ENCODE data around the gene PGBD1. TPM values are rescaled to one million over a fixed set of nuclear protein-coding genes. Genes with fewer than 3 reads are reported as not detected.

Gene PGBD1
- total and polyA plus RNA-seq, 2 of the 13 experiments (the other 11 are each of a cell fraction or from before 2014, with no cell fraction given) = 3.6 to 6.9 TPM

DNA sequence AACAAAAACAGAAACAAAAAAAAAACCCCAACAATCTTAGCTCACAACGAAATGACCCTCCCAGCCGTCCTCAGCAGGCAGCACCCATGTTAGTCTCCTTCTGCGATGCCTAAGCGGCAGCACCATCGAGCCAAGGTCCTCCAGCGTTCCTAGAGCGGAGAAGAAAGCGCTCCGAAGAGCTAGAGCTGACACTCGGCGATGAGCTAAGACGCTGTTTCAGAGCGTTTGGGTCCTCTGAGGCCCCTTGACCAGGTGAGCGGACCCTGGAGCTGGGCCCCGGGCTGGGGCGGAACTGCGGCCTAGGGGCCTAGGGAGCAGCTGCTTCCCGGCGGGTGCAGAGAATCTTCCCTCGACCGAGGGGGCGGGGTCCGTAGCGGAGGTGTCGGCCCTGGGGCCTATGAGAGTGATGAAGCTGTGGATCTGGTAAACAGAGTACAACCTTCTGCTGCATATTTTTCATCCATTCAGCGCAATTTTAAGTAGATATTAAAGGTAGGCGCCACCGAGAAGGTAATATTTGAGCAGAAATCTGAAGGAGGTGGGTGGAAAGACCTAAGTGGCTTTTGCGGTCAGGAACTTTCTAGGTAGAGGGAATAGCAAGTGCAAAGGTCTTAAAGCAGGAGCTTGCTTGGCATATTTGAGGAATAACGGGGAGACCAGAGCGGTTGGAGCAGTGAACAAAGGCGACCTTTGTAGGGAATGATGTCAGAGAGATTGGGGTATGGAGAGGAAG is 14.2 kb upstream of the PGBD1 start, which contains the start of gene ZSCAN26 (continued):
- TF ChIP-seq ZBTB38 (CRISPR knock-in tag; IDR thresholded peaks at IDR 0.05) = peak; percentile 69; the same call in 1 of the 2 replicates
- TF ChIP-seq, protein P1, sequence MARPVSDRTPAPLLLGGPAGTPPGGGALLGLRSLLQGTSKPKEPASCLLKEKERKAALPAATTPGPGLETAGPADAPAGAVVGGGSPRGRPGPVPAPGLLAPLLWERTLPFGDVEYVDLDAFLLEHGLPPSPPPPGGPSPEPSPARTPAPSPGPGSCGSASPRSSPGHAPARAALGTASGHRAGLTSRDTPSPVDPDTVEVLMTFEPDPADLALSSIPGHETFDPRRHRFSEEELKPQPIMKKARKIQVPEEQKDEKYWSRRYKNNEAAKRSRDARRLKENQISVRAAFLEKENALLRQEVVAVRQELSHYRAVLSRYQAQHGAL (CRISPR knock-in tag; IDR thresholded peaks at IDR 0.05; ENCODE audit: not compliant biosample characterization) = no peak
- no peak for TF ChIP-seq NFIB (CRISPR knock-in tag; IDR thresholded peaks at IDR 0.05; ENCODE audit: borderline replicate concordance)
- no peak for TF ChIP-seq SSRP1 (CRISPR knock-in tag; IDR thresholded peaks at IDR 0.05)
- TF ChIP-seq ZNF616 (CRISPR knock-in tag; IDR thresholded peaks at IDR 0.05; ENCODE audit: low read depth) = no peak
- TF ChIP-seq U2AF1 (optimal IDR thresholded peaks at IDR 0.05; ENCODE audit: low read depth, low read length) = peak; percentile 97
- TF ChIP-seq SOX6 (IDR thresholded peaks at IDR 0.05) = no peak
- TF ChIP-seq SOX6 (CRISPR knock-in tag; IDR thresholded peaks at IDR 0.05) = peak; percentile 66; the same call in 1 of the 2 replicates
- TF ChIP-seq MAF1 (CRISPR knock-in tag; IDR thresholded peaks at IDR 0.05; ENCODE audit: borderline replicate concordance) = 0 out of 2 replicates have a peak, but pooled peaks have one; percentile 70
- TF ChIP-seq SPEN (CRISPR knock-in tag; IDR thresholded peaks at IDR 0.05; ENCODE audit: low read depth) = peak; percentile 88
- TF ChIP-seq ZNF564 (CRISPR knock-in tag; IDR thresholded peaks at IDR 0.05) = no peak; the same call in 1 of the 2 replicates
- TF ChIP-seq, protein P2, sequence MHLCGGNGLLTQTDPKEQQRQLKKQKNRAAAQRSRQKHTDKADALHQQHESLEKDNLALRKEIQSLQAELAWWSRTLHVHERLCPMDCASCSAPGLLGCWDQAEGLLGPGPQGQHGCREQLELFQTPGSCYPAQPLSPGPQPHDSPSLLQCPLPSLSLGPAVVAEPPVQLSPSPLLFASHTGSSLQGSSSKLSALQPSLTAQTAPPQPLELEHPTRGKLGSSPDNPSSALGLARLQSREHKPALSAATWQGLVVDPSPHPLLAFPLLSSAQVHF (CRISPR knock-in tag; IDR thresholded peaks at IDR 0.05) = no peak
- peak; percentile 92 for TF ChIP-seq MEF2D (CRISPR knock-in tag; IDR thresholded peaks at IDR 0.05)
- no peak for TF ChIP-seq SYNCRIP (IDR thresholded peaks at IDR 0.05; ENCODE audit: insufficient read depth, low read depth, low read length)
- TF ChIP-seq ZSCAN31 (CRISPR knock-in tag; IDR thresholded peaks at IDR 0.05; ENCODE audit: low read depth) = peak; percentile 75
- TF ChIP-seq HES4 (CRISPR knock-in tag; IDR thresholded peaks at IDR 0.05; ENCODE audit: borderline replicate concordance) = 0 out of 2 replicates have a peak, but pooled peaks have one; percentile 59
- peak; percentile 89; the same call in 1 of the 2 replicates for TF ChIP-seq SIN3A (IDR thresholded peaks at IDR 0.05; ENCODE audit: borderline replicate concordance, low read depth, low read length)
- 0 out of 2 replicates have a peak, but pooled peaks have one; percentile 59 for TF ChIP-seq ZNF383 (CRISPR knock-in tag; IDR thresholded peaks at IDR 0.05; ENCODE audit: borderline replicate concordance)
- TF ChIP-seq MIXL1 (CRISPR knock-in tag; IDR thresholded peaks at IDR 0.05) = 0 out of 2 replicates have a peak, but pooled peaks have one; percentile 20
- TF ChIP-seq ZNF530 (CRISPR knock-in tag; IDR thresholded peaks at IDR 0.05; ENCODE audit: low read depth) = no peak
- TF ChIP-seq CBX2 (IDR thresholded peaks at IDR 0.05; ENCODE audit: low read depth, low read length) = no peak; the same call in 1 of the 2 replicates
- TF ChIP-seq CBX2 (CRISPR knock-in tag; IDR thresholded peaks at IDR 0.05; ENCODE audit: low read depth) = peak; percentile 80
- no peak for TF ChIP-seq CREB1 (IDR thresholded peaks at IDR 0.05)
- TF ChIP-seq CREB1 (CRISPR knock-in tag; IDR thresholded peaks at IDR 0.05) = peak; percentile 81
- TF ChIP-seq, protein P3, sequence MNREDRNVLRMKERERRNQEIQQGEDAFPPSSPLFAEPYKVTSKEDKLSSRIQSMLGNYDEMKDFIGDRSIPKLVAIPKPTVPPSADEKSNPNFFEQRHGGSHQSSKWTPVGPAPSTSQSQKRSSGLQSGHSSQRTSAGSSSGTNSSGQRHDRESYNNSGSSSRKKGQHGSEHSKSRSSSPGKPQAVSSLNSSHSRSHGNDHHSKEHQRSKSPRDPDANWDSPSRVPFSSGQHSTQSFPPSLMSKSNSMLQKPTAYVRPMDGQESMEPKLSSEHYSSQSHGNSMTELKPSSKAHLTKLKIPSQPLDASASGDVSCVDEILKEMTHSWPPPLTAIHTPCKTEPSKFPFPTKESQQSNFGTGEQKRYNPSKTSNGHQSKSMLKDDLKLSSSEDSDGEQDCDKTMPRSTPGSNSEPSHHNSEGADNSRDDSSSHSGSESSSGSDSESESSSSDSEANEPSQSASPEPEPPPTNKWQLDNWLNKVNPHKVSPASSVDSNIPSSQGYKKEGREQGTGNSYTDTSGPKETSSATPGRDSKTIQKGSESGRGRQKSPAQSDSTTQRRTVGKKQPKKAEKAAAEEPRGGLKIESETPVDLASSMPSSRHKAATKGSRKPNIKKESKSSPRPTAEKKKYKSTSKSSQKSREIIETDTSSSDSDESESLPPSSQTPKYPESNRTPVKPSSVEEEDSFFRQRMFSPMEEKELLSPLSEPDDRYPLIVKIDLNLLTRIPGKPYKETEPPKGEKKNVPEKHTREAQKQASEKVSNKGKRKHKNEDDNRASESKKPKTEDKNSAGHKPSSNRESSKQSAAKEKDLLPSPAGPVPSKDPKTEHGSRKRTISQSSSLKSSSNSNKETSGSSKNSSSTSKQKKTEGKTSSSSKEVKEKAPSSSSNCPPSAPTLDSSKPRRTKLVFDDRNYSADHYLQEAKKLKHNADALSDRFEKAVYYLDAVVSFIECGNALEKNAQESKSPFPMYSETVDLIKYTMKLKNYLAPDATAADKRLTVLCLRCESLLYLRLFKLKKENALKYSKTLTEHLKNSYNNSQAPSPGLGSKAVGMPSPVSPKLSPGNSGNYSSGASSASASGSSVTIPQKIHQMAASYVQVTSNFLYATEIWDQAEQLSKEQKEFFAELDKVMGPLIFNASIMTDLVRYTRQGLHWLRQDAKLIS (CRISPR knock-in tag; IDR thresholded peaks at IDR 0.05) = no peak; the same call in 1 of the 2 replicates

All from HepG2 (cell line).